HG03097 (cell line): ENCODE results near the gene ONECUT1.
"Not testable (repeated sequence)": the region's sequence is repeated elsewhere in the genome, so short reads cannot be mapped to it uniquely, and the experiment has no call there.

Source experiments
- ATAC-seq: cut with Tn5 transposase; IDR thresholded peaks from one replicate; pipeline ENCODE4 v1.9.1; 2021; ENCODE audit not compliant: unreplicated experiment, low FRiP score

ONECUT1 gene

GRCh38 chr15:52790169-52790708, at the start of gene ONECUT1:
Gene ONECUT1 (minus strand): TSS chr15:52790336. CDS start chr15:52789884, 452 bp downstream.
- no peak for ATAC-seq

- ATAC-seq: no peak
Observed at GRCh38 chr15:52834379-52834778, 44.2 kb upstream of the ONECUT1 start.

GRCh38 chr15:52824169-52824942, 34.2 kb upstream of the ONECUT1 start:
- ATAC-seq: not testable (repeated sequence)

GRCh38 chr15:52822475-52822874, 32.3 kb upstream of the ONECUT1 start:
- ATAC-seq: no peak

- ATAC-seq: no peak
Observed at GRCh38 chr15:52819253-52819652, 29.1 kb upstream of the ONECUT1 start.

GRCh38 chr15:52815899-52816298, 25.8 kb upstream of the ONECUT1 start:
- ATAC-seq: not testable (repeated sequence)

GRCh38 chr15:52808996-52809395, 18.9 kb upstream of the ONECUT1 start:
- ATAC-seq: no peak

- no peak for ATAC-seq
Observed at GRCh38 chr15:52808441-52808840, 18.3 kb upstream of the ONECUT1 start.

GRCh38 chr15:52806284-52806655, 16.1 kb upstream of the ONECUT1 start:
- no peak for ATAC-seq

GRCh38 chr15:52805351-52806283, 15.5 kb upstream of the ONECUT1 start:
- no peak for ATAC-seq

GRCh38 chr15:52804526-52805081, 14.5 kb upstream of the ONECUT1 start:
- no peak for ATAC-seq

- no peak for ATAC-seq
Observed at GRCh38 chr15:52803467-52804306, 13.6 kb upstream of the ONECUT1 start.

GRCh38 chr15:52803108-52803466, 13.0 kb upstream of the ONECUT1 start:
- no peak for ATAC-seq

GRCh38 chr15:52802110-52802509, 12.0 kb upstream of the ONECUT1 start:
- ATAC-seq: no peak

GRCh38 chr15:52801748-52802085, 11.6 kb upstream of the ONECUT1 start:
- ATAC-seq: no peak

GRCh38 chr15:52800828-52801747, 11.0 kb upstream of the ONECUT1 start:
- ATAC-seq: no peak

- ATAC-seq: no peak
Observed at GRCh38 chr15:52799145-52799811, 9.1 kb upstream of the ONECUT1 start.

- no peak for ATAC-seq
Observed at GRCh38 chr15:52798529-52799101, 8.5 kb upstream of the ONECUT1 start.
